GM18526 (cell line): ENCODE measurements around the gene PABPN1L.

Source experiments
- POLR2A ChIP-seq: IDR thresholded peaks from 3 replicates; pipeline ENCODE4 v1.6.1; 2011; ENCODE audit not compliant: insufficient read length; ENCODE audit errors: extremely low read depth

Gene PABPN1L

DNA sequence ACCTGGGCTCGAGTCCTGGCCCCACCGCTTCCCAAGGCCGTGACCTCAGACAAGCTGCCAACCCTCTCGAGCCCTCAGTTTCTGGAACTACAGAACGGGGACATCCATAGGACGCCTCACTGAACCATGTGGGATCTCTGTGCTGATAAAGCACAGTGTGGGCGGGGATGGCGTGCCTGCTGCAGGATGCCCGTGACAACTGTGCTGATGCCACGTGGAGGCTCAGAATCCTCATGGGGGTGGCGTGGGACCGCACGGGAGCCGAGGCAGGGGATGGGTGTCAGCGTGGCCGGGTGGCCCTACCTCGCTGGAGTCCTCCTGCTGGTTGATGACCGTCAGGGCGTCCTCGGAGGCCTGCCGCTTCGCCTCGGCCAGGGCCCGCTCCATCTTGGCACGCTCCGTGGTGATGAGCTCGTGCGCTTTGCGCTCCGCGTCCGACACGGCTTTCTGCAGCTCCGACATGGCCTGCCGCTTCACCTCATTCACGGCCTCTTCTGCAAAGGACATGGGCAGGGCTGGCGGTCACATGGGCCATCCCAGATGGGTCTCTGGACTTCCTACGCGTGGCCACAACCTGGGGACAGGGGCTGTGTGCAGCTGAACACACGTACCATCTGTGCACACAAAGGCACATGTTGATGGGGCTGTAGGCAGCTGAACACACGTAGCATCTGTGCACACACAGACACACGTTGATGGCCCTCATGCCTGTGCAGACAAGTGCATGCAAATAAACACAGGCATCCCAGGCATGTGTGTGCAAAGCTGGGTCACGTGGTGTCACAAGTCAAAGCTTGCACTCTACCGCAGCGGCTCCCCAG lies 12.7 kb upstream of the PABPN1L start:
- TF ChIP-seq POLR2A = no peak

DNA sequence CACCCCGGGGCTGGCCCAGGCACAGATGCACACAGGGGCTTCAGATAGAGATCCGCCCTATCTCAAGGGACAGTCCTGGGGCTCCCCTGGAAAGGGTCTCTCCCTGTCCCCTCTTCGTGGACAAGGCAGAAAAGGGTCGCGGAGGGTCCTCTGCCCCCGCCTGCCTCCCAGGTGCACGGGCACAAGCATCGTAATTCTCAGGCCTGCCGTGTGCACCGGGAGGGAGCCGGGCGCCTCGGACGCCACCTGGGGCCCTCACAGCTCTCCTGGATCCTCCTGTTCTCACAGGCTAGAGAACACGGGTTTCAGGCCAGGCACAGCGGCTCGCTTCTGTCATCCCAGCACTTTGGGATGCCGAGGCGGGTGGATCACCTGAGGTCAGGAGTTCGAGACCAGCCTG lies 11.9 kb upstream of the PABPN1L start:
- no peak for TF ChIP-seq POLR2A

DNA sequence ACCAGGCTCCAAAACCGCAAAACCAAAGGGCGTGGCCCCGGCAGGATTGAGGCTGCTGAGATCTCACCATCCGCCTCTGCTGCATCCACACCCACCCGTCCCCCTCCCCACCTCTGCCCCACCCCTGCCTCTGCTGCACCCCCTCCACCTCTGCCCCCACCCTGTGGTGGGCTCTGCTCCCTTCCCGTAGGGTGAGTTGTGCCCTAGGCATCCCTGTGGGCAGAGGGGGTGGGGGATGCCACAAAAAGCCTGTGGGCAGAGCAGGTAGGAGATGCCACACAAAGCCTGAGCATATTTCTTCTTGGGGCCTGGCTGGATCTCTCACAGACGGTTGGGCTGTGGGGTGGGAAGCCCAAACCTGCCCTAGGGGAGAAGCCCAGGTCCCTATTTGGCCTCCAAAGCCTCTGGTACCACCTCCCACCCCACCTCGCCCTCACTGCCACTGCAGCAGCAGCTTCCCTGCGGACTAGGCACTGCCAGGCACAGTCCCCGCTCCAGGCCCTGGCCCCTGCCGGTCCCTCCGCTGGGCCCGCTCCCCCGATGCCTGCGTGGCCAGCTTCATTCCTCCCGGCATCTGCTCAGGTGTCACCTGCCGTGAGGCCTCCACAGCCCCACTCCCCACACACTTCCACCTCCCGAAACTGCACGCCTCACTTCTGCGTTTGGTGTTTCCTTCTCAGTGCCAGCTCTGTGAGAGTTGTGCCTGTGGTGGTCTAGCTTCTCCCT lies 11.3 kb upstream of the PABPN1L start:
- no peak for TF ChIP-seq POLR2A

DNA sequence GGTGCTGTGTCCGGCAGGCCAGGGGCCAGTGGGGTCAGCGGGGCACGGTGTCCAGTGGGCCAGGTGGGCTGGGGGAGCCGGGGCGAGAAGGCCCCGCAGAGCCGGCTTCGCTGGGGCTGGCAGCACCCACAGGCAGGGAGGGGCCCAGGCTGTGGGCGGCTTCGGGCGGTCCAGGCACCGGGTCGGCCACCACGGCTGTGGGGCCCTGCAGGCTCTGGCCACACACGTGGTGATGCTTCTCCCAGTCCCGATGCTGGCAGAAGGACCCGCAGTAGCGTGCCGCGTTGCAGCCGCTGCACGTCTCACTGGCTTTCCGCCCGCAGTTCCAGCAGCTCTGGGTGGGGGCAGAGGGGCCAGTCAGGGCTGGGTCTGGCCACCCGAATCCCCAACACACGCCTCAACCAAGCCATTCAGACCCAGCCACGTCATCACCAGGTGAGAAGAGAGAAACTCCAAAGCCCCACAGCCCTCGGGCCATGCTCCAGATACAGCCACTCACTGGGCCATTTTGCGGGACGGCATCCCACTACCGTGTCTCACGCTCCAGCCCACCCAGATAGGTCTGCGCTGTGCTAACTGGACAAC lies 10.6 kb upstream of the PABPN1L start:
- TF ChIP-seq POLR2A = no peak

DNA sequence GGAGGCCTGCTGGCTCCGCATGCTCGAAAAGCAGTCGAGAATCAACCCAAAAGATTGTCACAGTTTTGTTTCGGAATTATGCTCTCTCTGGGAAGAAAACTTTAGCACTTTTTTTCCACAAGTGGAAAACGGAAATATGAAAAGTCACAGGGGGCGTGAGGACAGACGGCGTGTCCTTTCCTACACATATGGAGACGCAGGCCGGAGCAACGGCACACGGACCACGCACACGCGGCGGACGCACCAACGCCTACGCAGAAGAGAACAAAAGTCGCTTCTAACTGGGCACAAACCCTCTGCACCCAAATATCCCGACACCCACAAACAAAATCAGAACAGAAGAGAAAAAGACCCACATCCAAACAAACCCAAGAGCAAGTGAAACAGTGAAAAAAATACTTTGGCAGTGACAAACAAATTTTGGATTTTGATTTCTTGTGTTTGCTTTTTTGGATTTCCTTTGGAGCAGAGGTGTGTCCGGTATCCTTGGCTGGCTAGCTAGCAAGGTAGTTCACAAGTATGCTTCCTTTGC lies 9.3 kb upstream of the PABPN1L start:
- no peak for TF ChIP-seq POLR2A

DNA sequence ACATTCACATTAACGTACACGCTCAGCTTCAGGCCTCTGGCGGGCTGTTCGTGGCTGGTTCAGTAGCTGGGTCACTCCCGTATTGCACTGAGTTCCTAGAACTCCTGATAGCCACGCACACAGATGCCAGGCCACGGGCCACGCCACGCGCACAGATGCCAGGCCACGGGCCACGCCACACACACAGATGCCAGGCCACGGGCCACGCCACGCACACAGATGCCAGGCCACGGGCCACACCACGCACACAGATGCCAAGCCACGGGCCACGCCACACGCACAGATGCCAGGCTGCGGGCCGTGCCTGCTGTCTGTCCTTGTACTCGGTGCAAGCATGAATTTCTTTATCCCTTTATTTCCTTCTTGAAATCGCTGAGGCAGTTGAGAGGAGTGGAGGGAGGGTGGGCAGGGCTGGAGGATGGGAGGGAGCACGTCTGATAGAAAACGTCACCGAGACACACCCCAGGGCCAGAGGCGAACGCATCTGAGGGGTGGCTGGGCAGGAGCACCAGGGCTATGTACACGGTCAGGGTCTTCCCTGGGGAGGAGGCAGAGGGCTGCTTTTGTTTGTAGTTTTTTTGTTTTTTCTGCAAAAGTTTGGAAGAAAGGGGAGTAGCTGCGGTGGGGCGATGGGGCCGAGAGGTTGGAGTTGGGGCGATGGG lies 8.6 kb upstream of the PABPN1L start:
- no peak for TF ChIP-seq POLR2A

DNA sequence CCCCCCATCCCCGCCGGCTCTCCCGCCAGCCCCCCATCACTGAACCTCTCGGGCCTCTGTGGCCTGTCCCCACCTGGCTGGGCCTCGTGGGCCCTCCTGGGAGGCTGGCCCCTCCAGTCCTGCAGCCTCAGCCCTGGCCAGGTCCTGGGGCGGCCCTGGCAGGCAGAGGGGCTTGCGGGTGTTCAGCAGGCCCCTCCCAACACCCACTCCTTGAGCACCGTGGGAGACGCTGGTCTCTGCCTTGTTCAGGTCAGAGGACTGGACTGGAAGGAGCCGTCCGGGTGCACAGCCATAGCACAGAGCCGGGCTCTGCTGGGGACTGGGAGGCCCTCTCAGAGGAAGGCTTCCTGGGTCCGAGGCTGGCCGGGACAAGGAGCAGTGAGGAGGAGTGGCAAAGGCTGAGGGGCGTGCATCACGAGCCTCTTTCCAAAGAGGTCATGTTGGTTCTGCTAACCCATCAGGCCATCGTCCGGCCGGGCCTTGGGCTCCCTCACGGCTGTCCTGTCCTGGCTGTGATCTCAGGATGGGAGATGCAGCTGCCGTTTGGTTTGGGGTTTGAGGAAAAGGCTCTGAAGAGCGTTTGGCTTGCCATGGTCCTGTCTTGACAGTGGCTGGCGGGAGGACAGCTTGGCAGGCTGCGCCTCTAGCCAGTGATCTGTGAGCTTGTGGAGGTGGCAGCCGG lies 6.3 kb upstream of the PABPN1L start:
- TF ChIP-seq POLR2A = no peak

DNA sequence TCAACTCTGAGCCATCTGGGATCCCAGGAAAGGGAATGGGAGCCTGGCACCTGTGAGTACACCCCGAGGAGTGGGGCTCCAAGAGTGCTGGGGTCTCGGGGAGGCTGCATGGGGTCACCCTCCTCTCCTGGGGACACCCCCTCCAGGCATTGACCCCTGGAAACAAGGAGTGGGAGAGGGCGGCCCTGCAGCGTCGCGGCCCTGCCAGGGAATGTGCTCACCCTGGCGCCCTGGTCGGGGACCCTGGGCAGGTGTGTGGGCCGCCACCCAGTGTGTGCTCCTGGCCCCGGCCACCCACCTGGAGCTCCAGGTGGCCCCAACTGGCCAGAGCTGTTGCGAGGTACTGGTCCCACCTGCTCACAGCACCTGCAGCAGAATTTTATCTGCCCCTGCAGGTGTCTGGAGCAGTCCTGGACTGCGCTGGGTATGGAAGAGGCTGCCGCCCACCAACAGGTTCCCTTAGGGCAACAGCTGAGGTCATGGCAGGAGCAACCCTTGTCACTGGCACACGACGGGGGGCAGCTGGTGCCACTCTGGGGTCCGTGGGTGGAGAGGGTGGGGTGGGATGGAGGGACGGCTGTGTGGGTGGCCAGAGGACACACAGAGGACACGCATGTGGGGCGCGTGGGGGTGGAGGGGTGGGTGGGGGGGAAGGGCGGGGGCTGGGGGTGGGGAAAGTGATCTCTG lies 5.4 kb upstream of the PABPN1L start:
- no peak for TF ChIP-seq POLR2A

DNA sequence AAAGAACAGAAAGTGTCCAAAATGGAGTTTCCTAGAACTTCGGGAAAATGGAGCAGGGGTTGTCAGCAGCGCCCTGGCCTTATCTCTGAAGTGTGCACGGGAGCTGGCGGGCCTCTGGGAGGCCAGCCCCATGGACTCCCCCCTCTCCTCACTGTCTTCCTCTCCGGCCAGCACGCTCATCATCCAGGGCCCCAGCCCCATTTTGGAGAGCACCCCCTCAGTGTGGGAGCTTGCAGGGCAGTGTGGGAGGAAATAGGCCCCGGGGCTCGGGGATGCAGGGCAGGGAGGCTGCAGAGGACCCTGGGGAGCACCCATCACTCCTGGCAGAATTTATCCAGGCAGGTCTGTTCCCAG lies 4.9 kb upstream of the PABPN1L start:
- no peak for TF ChIP-seq POLR2A

DNA sequence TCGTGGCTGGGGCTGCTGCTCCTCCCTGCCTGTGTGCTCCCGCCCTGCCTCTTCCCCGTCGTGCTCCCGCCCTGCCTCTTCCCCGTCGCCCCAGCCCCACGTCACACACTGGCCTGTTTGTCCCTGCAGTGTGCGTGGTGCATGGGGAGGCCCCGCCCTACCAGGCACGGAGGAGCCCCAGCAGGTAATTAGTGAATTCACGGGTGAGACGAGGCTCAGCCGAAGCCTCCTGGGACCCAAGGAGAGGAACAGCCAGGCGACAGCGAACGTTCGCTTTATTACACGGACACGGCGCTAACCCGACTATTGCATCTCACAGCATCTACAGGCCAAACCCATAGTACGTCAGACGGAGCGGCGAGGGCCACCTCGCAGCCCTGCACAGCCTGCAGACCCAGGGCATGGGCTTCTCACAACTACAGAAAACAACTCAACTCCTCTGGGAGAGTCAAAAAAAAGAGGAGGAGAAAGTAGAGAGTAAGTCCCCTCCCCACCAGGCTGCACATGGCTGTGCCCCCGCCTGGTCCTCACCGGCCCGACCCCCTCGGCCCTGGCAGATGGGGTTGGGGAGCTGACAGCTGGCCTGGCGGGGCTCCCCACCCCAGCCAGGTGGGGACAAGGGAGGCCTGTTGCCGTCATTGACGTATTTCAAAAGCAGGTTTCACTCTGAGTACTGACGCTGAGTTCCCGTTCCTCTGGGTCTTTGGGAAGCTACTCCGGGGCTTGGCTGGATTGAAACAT lies 4.3 kb upstream of the PABPN1L start:
- TF ChIP-seq POLR2A = no peak

DNA sequence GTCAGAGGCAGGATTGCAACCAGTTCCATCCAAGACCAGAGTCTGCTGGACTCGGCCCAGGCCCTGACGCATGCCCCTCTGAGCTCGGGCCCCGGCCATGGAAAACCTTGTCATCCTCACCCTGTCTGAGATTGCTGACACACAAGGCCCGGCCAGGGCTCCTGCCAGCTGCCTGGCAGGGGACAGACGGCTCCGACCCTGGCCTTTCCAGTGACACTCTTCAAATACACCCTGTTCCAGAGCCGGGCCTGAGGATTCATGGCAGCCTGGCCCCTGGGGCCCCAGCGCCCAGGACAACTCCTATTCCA lies 3.2 kb upstream of the PABPN1L start:
- no peak for TF ChIP-seq POLR2A

DNA sequence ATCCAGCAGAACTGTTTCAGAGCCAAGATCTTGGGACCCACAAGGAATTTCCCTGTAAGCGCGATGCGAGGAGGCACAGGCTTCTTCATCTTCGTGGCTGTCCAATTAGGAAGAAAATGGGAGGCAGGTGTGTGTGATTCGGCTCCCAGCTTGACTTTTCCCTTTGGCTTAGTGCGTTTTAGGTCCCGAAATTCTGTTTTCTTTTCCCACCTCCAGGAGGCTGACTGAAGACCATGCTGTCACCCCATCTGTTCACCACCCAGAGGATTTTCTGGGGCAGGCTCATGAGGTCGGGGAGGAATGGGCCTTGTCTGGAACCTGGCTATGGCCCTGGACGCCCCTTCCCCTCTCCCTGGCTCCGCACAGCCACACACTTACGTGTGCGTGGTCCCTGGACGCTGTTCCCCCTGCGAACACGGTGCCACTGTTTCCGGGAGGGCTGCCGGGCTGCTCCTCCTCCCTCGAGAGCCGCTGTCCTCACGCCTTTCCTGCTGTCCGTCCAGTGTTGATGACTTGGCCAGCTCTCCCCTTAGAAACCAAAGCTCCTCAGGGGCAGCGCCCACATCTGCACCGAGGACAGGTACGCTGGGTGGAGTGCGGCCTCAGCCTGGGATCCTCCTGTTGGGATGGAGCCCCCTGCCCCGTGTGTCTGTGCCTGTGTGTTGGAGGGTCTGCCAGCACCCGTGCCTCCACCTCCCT lies 2.7 kb upstream of the PABPN1L start:
- no peak for TF ChIP-seq POLR2A

DNA sequence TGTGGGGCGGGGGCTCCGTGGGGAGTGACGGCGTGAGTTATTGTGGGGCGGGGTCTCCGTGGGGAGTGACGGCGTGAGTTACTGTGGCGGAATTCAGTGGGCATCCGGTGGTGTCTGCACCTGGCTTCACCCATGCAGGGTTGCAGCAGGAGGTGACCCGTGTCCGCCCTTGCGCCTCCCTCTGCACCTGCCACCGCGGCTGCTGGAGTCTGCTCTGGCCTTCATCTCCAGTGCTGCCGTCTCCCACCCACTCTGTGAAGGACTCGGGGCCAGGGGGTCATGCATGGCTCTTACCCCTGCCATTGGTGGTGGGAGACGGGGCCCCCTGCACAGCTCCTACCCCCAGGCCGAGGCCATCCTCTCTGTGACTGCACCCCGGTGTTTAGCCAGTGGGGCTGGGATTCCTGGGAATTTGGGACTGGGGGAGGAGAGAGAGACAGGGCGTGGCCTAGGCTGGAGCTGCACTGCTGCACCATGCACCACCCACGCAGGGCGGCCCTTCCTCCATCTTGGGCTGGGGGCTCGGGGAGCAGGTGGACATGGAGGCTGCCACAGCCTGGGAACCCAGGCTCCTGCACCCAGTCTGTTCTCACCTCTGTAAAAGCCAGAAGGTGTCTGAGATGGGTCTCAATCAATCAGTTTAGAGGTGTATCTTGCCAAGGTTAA lies 1.3 kb upstream of the PABPN1L start:
- no peak for TF ChIP-seq POLR2A
